Neural progenitor cell (in vitro differentiated cells): ENCODE data around the gene CDS1.

Source experiments
- EZH2 ChIP-seq: fragments of 200-600 bp; sonication (generic); IDR thresholded peaks from 2 replicates; pipeline ENCODE4 v1.6.1; 2017; ENCODE audit warnings: antibody characterized with exemption, mild to moderate bottlenecking, moderate library complexity
- EZH2phosphoT487 ChIP-seq: fragments of 200-600 bp; sonication (generic); IDR thresholded peaks from 2 replicates; pipeline ENCODE4 v1.6.1; 2017; ENCODE audit warnings: antibody characterized with exemption
- TF ChIP-seq, protein P1 (sequence below): fragments of 200-600 bp; sonication (generic); IDR thresholded peaks from 2 replicates; pipeline ENCODE4 v1.5.1; 2017; ENCODE audit warnings: antibody characterized with exemption, mild to moderate bottlenecking

DNA sequence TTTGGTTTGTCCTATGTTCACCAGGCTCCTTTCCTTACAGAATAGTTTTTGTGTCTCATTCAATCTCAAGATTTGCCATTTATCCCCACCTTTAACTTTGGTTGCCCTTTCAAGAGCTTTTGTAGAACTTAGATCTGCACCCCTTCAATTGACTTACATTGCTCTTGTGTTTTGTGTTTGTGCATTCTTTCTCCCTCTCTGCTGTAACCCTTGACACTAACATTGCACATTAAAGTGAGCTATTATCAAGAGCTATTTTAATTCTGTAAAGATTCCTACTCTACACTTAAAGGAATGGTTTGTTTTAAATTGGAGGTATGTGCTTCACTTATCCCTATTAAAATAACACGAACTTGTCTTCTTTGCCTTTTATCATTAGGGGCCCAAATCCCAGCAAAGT, 65.3 kb downstream of the CDS1 start:
- TF ChIP-seq, protein P1, sequence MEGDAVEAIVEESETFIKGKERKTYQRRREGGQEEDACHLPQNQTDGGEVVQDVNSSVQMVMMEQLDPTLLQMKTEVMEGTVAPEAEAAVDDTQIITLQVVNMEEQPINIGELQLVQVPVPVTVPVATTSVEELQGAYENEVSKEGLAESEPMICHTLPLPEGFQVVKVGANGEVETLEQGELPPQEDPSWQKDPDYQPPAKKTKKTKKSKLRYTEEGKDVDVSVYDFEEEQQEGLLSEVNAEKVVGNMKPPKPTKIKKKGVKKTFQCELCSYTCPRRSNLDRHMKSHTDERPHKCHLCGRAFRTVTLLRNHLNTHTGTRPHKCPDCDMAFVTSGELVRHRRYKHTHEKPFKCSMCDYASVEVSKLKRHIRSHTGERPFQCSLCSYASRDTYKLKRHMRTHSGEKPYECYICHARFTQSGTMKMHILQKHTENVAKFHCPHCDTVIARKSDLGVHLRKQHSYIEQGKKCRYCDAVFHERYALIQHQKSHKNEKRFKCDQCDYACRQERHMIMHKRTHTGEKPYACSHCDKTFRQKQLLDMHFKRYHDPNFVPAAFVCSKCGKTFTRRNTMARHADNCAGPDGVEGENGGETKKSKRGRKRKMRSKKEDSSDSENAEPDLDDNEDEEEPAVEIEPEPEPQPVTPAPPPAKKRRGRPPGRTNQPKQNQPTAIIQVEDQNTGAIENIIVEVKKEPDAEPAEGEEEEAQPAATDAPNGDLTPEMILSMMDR: no peak
- TF ChIP-seq EZH2 (no peak), EZH2phosphoT487 (no peak)
